ENCODE data around the gene CCT6A.
"Not testable (repeated sequence)": the region's sequence is repeated elsewhere in the genome, so short reads cannot be mapped to it uniquely, and the experiment has no call there.

Gene CCT6A

GRCh38 chr7:56104138-56104537, 52.6 kb downstream of the CCT6A start:
- Mint-ChIP-seq H3K27ac (peak overlapping the region; percentile 57), H3K4me1 (ENCODE audit: low read depth) (peaks cover 37% of the 10 kb centered on the region), H3K36me3 (ENCODE audit: low read depth) (peaks cover 82% of the 10 kb centered on the region), H3K4me3 (peak overlapping the region; percentile 97)
- not testable (repeated sequence) for DNase-seq, H3K9me3 Mint-ChIP-seq, H3K27me3 Mint-ChIP-seq

GRCh38 chr7:56105508-56105907, 53.9 kb downstream of the CCT6A start:
- Mint-ChIP-seq H3K4me3 (peak overlapping the region; percentile 97), H3K27ac (peak overlapping the region; percentile 99), H3K36me3 (ENCODE audit: low read depth) (peaks cover 68% of the 10 kb centered on the region), H3K27me3 (no peaks in the 10 kb centered on the region), H3K4me1 (ENCODE audit: low read depth) (peaks cover 39% of the 10 kb centered on the region), H3K9me3 (peaks cover 5% of the 10 kb centered on the region)
- no peak for DNase-seq

GRCh38 chr7:56106108-56107073, 54.8 kb downstream of the CCT6A start, which contains the start of gene CHCHD2:
TSS of gene CHCHD2 (minus strand) at chr7:56106476. CDS start at chr7:56106413, 63 bp downstream.
- Mint-ChIP-seq H3K4me3 (peak within 1 kb of the TSS; percentile 97), H3K27me3 (no peaks in the 10 kb centered on the region), H3K36me3 (ENCODE audit: low read depth) (peaks cover 59% of the 10 kb centered on the region), H3K9me3 (peaks cover 5% of the 10 kb centered on the region), H3K4me1 (ENCODE audit: low read depth) (peaks cover 39% of the 10 kb centered on the region), H3K27ac (peak within 1 kb of the TSS; percentile 99)
- peak; percentile 90 for DNase-seq

GRCh38 chr7:56107954-56108258, 56.3 kb downstream of the CCT6A start:
- H3K9me3 Mint-ChIP-seq: peaks cover 5% of the 10 kb centered on the region
- peaks cover 36% of the 10 kb centered on the region for H3K4me1 Mint-ChIP-seq (ENCODE audit: low read depth)
- peak overlapping the region; percentile 97 for H3K4me3 Mint-ChIP-seq
- H3K27me3 Mint-ChIP-seq: no peaks in the 10 kb centered on the region
- no peak for DNase-seq
- H3K36me3 Mint-ChIP-seq (ENCODE audit: low read depth): peaks cover 44% of the 10 kb centered on the region
- peak overlapping the region; percentile 99 for H3K27ac Mint-ChIP-seq

- H3K36me3 Mint-ChIP-seq (ENCODE audit: low read depth): peaks cover 18% of the 10 kb centered on the region
- H3K4me3 Mint-ChIP-seq: no peak overlapping the region
- peaks cover 9% of the 10 kb centered on the region for H3K27me3 Mint-ChIP-seq
- peaks cover 5% of the 10 kb centered on the region for H3K9me3 Mint-ChIP-seq
- peak overlapping the region; percentile 55 for H3K27ac Mint-ChIP-seq
- H3K4me1 Mint-ChIP-seq (ENCODE audit: low read depth): peaks cover 21% of the 10 kb centered on the region
- no peak for DNase-seq
Measured at GRCh38 chr7:56110611-56111010, 59.0 kb downstream of the CCT6A start.

GRCh38 chr7:56112244-56112643, 60.7 kb downstream of the CCT6A start:
- not testable (repeated sequence) for H3K27ac Mint-ChIP-seq; H3K4me3 Mint-ChIP-seq; H3K36me3 Mint-ChIP-seq (ENCODE audit: low read depth); DNase-seq; H3K9me3 Mint-ChIP-seq
- peaks cover 22% of the 10 kb centered on the region for H3K27me3 Mint-ChIP-seq
- peaks cover 12% of the 10 kb centered on the region for H3K4me1 Mint-ChIP-seq (ENCODE audit: low read depth)
